HG03354 (cell line): ENCODE data around the gene KHSRP.
A peak's percentile ranks its signal among the peaks of the same experiment; 100 is the strongest.
"Not testable (repeated sequence)": the region's sequence is repeated elsewhere in the genome, so short reads cannot be mapped to it uniquely, and the experiment has no call there.

Experiments
- ATAC-seq: cut with Tn5 transposase; IDR thresholded peaks from one replicate; pipeline ENCODE4 v1.9.1; 2021; ENCODE audit warnings: mild to moderate bottlenecking; ENCODE audit not compliant: unreplicated experiment, poor library complexity, severe bottlenecking

KHSRP gene

DNA sequence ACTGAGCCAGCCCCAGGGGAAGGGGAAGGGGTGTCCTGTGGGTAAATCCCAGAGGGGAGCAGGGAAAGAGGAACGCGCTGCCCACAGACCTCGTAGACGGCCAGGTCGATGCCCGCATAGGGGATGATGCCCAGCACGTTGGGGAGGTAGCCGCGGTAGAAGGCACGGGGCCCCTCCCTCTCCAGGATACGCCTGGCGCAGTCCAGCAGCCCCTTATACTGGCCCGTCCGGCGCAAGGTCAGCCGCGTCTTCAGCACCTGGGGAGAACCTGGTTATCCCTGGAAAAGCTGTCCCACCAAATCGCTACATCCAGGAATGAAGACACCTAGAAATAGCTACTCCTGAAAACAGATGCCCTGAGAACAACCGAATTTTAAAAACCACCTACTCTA is 27.6 kb upstream of the KHSRP start:
- ATAC-seq = no peak

DNA sequence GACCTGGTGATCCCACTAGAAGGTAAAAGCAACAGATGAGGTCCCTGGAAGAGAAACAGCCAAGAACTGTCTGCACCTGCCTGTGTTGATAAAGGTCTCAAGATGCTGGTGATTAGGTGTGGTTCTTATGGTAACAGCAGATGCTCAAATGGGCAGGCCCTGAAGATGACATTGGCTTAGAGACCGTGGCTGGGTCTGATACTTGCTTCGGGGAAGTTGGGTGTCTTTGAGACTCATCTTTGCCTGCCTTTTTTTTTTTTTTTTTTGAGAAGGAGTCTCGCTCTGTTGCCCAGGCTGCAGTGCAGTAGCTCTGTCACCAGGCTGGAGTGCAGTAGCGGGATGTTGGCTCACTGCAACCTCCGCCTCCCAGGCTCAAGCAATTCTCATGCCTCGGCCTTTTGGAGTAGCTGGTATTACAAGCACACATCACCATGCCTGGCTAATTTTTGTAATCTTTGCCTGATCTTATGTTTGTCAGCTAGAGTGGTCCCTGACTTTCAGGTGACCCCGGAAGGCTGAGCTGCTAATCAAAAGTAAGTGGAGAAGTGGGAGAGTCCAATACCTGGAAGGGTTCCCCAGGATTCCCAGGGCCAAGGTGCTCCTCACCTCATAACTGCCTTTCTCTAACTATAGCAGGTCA is 27.1 kb upstream of the KHSRP start:
- no peak for ATAC-seq

DNA sequence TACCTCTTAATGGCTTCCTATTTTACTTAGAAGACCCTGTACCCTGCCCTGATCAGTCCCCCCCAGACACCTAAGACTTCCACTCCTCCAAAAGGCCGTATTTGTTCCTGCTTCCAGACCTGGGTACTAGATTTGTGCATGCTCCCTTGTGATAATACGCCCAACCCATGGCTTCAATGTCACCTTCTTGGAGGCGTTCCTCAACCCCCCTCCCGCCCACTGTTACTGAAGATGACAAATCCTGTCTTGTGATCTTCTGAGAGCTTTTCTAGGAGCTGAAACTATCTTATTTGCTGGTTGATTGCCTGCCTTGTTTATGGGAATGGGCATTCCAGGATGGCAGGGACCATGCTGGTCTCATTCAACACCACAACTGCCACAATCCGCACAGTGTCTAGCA is 25.6 kb upstream of the KHSRP start:
- ATAC-seq = no peak

DNA sequence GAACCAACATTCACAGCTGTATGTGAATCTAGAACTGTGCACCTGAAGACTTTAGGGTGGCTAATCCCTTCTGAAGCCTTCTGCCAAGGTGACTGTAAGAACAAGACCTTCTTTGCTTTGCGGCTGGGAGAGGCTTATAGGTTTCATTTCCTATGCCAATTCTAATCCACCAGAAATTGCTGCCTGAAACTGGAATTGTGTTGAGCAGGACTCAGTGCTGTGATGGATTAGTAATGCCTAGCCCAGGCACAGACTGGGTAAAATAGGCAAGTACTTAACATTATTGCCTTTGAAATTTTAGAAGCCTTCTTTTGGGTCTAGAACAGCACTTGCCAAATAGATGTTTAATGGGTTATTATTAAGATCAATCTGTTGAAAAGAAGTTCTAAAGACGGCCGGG is 23.4 kb upstream of the KHSRP start:
- ATAC-seq = no peak

DNA sequence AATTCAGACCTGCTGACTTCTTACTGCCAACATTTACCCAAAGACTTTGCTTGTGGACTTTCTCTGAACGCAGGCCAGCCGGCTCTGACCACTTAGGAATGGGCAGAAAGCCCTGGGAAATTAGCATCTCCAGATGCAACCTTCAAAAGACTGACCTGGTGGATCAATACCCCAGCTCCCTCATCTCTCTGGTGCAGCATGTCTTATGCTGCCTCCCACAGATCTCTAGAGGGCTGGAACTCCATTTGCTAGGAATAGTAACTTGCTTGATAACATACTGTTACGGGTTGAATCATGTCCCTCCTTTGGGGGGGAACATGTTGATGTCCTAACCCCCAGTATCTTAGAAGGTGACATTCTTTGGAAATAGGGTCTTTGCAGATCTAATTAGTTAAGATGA is 21.8 kb upstream of the KHSRP start:
- ATAC-seq = no peak

DNA sequence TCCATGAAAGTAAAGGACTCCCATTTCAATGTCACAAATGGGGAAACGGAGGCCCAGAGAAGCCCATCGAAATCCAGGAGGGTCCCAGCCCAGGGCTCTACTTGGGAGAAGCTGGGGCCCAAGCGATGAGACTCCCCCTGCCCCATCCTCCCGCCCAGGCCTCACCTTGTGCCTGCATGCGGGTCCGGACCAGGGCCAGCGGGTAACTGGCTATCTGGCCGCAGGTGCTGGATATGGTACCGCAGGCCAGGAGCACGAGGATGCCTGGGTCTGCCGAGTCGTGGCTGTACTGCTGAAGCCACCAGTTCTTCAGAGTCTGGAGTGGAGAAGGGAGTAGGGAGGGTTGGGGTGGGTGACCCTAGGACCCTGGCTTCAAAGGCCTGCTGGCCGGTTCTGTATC is 19.4 kb upstream of the KHSRP start:
- no peak for ATAC-seq

DNA sequence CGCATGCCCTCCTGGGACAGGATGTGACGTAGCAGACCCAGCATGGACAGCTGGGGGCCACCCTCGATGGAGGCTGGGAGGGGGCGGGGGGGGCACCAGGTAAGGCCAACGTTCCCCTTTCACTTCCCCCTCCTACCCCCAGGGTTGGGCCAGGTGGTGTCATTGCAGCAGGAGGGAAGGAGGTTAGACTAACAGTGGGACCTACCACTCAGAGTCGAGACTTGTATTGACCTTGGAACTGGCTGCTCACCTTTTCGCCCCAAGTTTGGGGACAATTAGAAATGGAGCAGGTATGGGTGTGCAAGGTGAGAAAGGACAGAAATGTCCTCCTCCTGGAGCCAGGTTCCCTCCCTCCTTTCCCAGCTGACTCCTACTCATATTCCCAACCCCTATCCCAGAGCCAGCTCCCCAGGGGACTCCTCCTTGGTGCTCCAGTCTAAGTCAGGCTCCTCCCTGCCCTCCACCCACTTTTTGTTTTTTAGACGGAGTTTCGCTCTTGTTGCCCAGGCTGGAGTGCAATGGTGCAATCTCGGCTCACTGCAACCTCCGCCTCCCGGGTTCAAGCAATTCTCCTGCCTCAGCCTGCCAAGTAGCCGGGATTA is 17.6 kb upstream of the KHSRP start:
- no peak for ATAC-seq

DNA sequence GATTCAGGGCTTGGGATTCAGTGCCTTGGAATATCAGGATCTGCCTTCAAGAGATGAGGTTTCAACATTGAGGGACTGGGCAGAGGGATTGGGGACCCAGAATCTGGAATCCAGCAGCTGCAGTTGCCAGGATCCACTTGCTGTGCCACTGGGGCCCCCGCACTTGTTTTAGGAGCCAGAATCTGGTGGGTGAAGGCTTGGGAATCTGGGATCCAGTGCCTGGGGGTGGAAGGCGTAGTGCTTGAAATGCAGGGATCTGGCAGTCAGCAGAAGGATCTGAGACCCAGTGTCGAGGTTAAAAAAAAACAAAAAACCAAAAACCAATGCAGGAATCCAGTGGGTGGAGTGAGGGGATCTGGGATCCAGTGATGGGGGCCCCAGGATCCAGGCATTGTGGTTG is 16.3 kb upstream of the KHSRP start:
- no peak for ATAC-seq

DNA sequence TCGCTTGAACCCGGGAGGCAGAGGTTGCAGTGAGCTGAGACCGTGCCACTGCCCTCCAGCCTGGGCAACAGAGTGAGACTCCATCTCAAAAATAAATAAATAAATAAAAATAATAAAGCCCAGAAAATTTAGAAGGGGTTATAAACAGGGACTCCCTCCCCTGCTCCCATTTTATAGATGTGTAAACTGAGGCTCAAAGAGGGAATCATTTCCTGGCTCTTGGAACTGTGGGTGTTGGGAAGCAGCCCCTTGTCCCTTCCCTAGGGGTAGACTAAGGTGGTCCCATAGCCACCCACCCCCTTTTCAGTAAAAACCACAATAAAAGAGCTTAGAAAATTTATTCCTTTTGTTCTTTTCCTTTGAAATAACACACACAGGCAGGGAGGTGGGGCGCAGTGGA is 15.1 kb upstream of the KHSRP start:
- ATAC-seq = no peak

DNA sequence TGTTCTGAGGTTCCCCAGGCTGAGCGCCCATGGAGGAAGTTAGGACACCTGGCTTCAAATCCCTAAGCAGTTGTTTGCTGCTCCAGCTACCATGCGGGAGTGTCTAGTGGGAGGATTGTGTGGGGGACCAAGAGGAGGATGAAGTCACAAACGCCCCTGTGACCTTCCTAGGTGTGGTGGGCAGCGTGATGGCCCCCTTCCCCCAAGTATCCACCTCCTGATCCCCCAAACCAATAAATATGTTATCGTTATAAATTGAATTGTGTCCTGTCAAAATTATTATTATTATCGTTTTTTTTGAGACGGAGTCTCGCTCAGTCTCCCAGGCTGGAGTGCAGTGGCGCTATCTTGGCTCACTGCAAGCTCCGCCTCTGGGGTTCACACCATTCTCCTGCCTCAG is 9.1 kb upstream of the KHSRP start, which contains the start of gene SLC25A41:
Gene SLC25A41 (minus strand): TSS at position 101 of the 400 bp plus-strand sequence. CDS start 70 bp downstream, at position 31.
- ATAC-seq = no peak

DNA sequence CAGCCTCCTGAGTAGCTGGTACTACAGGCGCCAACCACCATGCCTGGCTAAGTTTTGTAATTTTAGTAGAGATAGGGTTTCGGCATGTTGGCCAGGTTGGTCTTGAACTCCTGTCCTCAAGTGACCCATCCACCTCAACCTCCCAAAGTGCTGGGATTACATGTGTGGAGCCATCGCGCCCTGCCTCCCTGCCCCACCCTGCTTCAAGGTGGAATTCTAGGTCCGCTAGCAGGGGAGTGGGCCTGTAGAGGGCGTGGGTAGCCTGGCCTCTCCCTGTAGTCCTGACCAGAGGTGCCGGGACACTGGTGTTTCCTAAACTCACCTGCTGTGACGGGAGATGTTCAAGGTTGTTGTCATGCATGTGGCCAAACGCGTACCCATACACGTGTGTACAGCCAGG is 8.6 kb upstream of the KHSRP start:
- no peak for ATAC-seq

DNA sequence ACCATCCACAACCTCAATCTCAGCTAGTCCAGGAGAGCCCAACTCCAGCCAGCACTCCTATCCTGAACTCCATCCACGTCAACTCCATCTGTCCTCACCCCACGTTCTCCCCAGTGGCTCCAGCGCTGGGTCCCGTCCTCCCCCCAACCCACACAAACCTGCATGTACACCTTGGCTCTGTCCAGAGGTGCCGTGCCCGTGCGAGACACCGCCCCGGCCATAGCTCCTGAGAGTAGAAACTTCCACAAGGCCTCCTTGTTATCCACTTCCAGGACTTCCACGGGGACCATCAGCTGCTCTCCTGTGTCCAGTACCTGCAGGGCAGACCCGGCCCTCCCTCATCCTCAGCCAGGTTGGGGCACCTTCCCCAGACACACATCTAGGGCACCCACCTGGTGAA is 7.3 kb upstream of the KHSRP start:
- no peak for ATAC-seq

DNA sequence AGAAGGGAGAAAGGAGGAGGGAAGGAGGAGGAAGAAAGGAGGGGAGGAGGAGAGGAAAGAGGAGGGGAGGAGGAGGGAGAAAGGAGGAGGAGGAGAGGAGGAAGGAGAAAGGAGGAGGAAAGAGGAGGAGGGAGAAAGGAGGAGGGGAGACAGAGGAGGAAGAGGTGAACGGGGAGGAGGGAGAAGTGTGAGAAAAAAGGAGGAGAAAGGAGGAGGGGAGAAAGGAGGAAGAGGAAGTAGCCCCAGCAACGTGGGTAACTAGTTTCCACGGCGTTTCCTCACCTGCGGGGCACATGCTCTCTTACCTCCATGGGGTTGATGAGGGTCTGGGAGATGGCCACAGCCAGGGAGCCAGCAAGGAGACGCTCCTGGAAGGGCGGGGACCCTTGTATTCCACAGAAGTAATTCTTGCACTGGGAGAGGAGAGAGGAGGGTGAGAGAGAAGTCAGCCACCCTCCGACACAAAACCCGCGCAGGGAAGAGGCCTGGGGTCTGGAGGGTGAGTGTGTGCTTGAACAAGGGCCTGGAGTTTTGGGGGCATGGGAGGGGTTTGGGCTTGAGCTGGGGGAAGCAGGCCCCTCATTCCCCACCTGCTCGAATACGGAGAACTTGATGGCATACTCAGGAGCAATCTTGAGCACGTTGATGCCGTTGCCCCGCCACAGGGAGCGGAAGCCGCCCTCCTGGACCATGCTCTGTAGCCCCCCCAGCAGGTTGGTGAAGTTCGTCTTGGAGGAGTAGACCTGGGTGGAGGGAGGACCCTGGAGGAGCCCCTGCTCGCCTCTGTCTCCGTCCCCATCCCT is 5.0 kb upstream of the KHSRP start:
- no peak for ATAC-seq

DNA sequence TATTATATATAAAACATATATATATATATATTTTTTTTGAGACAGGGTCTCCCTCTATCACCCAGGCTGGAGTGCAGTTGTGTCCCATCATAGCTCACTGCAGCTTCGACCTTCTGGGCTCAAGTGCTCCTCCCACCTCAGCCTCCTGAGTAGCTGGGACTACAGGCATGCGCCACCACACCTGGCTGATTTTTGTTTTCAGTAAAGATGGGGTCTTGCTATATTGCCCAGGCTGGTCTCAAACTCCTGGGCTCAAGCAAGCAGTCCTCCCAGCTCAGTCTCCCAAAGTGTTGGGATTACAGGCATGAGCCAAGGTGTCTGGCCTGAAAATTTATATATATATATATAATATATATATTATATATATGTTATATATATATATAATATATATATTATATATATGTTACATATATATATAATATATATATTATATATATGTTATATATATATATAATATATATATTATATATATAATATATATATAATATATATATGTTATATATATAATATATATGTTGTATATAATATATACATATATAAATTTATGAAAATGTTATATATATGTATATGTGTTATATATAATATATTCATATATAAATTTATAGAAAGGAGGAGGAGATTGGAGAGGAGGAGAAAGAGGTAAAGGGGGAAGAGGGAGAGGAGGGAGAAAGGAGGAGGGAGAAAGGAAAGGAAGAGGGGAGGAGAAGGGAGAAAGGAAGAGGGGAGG is 4.2 kb upstream of the KHSRP start:
- ATAC-seq = not testable (repeated sequence)

DNA sequence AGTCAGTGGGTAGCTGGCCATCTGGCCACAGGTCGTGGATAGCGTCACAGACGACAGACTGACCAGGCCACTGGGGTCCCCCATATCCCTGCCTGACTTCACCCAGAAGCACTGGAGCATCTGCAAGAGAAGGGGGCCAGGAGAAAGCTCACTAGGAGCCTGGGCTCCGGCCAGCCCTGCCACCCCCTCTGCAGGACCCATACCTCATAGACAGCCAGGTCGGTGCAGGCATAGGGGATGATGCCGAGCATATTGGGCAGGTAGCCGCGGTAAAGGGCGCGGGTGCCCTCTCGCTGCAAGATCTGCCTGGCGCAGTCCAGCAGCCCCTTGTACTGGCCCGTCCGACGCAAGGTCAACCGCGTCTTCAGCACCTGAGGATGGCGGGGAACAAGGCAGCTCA is 2.5 kb upstream of the KHSRP start:
- ATAC-seq = no peak

DNA sequence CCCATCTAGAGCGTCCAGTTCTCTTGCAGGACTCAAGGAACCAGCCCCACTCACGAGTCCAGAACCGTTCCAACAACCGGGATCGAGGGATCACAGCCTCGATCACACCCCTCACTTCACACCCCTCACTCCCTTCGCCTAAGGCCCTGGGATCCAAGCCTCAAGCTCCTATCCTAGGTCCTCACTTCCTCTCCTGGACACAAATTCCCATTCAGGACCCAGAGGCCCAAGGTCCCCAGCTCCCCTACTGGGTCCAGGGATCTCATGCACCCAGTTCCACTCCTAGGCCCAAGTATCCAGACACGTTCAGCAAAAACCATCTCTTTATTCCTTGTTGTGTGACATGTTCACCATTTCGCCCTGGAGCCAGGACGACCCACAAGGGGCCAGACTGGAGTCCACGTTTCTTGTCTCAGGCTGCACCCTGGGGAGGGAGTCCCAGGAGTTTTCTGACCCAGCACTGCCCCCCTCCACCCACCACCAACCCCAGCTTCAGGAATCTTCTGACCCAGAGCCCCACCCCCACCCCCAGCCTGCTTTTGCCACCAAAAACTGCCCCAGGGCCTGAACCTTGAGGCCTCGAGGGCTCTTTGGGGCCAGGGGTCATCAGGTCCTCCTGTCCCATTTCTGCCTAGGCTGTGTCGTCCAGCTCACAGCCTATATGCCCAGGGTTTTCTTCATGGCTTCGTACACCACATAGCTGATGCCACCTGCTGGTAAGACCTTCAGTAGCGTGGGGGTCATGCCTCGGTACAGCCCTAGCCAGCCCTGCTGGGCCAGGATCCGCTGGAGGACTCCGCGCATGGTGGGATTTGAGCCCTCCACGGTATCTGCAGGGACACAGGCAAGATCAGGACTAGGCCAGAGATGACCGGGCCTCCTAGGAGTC is 1.4 kb upstream of the KHSRP start:
- no peak for ATAC-seq

DNA sequence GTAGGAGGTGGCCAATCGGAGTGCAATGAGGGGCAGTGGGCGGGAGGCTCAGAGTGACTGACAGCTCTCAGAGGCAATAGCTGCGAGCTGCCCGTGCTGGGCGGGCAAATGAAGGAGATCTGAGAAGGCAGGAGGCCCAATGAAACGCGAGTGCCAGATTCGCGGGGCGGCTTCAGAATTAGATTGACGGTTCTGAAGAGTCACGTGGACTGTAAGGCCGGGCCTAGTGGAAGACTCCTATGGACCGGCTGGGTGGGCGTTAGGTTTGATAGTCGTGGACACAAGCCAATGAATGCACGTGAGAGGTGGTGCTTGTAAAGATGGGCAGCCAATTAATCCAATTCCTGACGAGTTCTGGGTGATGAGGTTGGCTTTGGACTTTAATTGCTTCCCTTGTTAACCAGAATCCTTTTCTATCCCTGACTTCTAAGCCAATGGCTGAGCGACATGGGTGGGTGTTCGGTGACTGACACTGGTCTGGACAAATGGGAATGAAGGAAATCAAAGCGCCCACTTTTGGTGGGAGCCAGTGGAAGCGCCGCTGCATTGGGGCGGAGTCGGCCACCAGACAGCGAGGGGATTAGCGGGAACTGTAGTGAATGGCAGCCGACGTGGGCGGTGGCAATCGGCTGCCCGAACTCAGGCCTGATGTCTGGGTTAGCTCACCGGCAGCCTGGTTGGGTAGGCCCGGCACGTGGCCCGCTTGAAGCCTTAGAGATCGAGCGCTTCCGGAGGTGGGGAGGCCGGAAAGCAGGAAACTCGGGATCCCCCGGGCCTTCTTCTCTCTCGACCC is 524 bp upstream of the KHSRP start:
- peak; percentile 88 for ATAC-seq

DNA sequence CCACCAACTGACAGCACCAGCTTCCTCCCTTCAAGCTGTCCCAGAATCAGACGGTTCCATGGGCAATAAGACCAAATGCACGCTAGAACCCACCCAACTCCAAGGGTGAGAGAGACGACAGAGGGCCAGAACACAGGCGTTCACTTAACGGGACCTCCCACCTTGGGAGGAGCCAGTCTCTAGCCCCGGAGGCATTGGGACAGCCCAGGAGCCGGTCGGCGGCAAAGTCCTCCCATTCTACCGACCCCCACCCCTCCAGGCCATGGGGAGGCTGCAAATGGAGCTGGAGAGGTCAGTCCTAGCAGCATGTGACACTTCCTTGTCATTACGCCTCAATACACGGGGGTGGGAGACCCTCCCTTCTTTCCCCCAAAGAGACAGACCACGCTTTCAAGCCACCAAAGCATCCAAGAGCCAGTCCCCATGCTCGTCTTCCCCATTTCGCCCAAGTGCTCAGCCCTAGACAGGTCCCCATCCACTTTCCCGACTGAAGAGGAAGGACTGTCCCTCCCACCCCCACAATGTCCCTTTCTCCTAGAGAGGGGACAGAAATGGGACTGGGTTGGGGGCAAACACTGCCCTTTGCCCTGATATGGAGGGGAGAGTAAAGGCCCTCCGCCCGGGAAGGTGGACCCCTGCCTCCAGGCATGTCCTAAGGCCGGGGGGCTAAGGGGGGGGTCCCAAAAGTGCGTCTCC is 964 bp downstream of the KHSRP start:
- ATAC-seq = no peak
